HepG2 (cell line): Measurements from ENCODE around the gene IL11RA. TPM values are rescaled to one million over a fixed set of nuclear protein-coding genes. Genes with fewer than 3 reads are reported as not detected.

Experiments
- ATAC-seq: fragments of 200-7000 bp; cut with Tn5 transposase; 3 replicates; pipeline ENCODE4 v1.9.1; 2020; ENCODE audit warnings: mild to moderate bottlenecking, moderate library complexity
- BruUV-seq: library from RNA; stranded (reverse); fragments of 400-500 nt; replicated peaks from 2 replicates; lab custom pipeline; 2021; lab: Mats Ljungman, UMichigan
- CTCF ChIA-PET: fragments of 300-600 bp; formaldehyde crosslinking; extraction: SDS; loops from one replicate; lab custom pipeline; 2021; ENCODE audit warnings: low total read pairs, inconsistent platforms, low intra/inter-chr PET ratio; lab: Yijun Ruan, JAX
- POLR2A ChIA-PET: fragments of 350-600 bp; sonication (Branson Sonifier 250); formaldehyde crosslinking; loops from one replicate; lab custom pipeline; 2020; ENCODE audit warnings: antibody characterized with exemption, inconsistent platforms; lab: Yijun Ruan, JAX
- DNase-seq: peaks from one replicate; pipeline ENCODE4 v3.0.0-alpha.2; 2015; ENCODE audit warnings: low spot score
- FAIRE-seq: peaks from 3 replicates; lab custom pipeline; 2011; peaks lifted over from hg19 to GRCh38; lab: Jason Lieb, UNC
- H2AFZ ChIP-seq: one replicate; pipeline ENCODE4 v1.6.1; 2011; ENCODE audit warnings: low read length, inconsistent platforms
- H3K27ac ChIP-seq: fragments of 300-600 bp; 3 replicates; pipeline ENCODE4 v1.8.0; 2011; ENCODE audit warnings: mixed run types, mild to moderate bottlenecking, mixed read lengths, low read length, inconsistent platforms; ENCODE audit not compliant: insufficient read depth; ENCODE audit errors: extremely low read length
- H3K27me3 ChIP-seq, 2 experiments: fragments of 200-600 bp in 1 of 2; 2 replicates in 1 of 2; 3 replicates in 1 of 2; pipeline versions ENCODE4 v1.6.0 to v1.8.0; 2011; ENCODE audit warnings: low read length in 2 of 2, mild to moderate bottlenecking in 2 of 2, moderate library complexity in 2 of 2, inconsistent platforms in 1 of 2; ENCODE audit not compliant: insufficient read depth in 2 of 2, control insufficient read depth in 1 of 2
- H3K36me3 ChIP-seq, 2 experiments: fragments of 200-600 bp in 1 of 2; replicated peaks in 1 of 2; 2 replicates in 1 of 2; 3 replicates in 1 of 2; pipeline versions ENCODE4 v1.5.1 to v1.8.0; 2011; ENCODE audit warnings: low read length in 2 of 2, inconsistent platforms in 1 of 2; ENCODE audit not compliant: insufficient read depth in 2 of 2, control insufficient read depth in 1 of 2
- H3K4me1 ChIP-seq: 2 replicates; pipeline ENCODE4 v1.5.1; 2012; ENCODE audit warnings: low read length, inconsistent platforms; ENCODE audit not compliant: insufficient read depth
- H3K4me2 ChIP-seq: 2 replicates; pipeline ENCODE4 v1.6.0; 2011; ENCODE audit warnings: low read depth, low read length, inconsistent platforms
- H3K4me3 ChIP-seq, 3 experiments: fragments of 200-600 bp in 1 of 3; sonication (generic), shearing (Covaris generic) in 1 of 3; replicated peaks in 1 of 3; 2 replicates each; pipeline ENCODE4 v1.5.1; 2011 to 2016; ENCODE audit warnings: low read length in 3 of 3, inconsistent platforms in 2 of 3, low read depth in 2 of 3, mild to moderate bottlenecking in 2 of 3, control low read depth in 1 of 3, mixed read lengths in 1 of 3; ENCODE audit not compliant: insufficient read depth in 1 of 3
- H3K79me2 ChIP-seq: one replicate; pipeline ENCODE4 v1.6.1; 2011; ENCODE audit warnings: low read length, inconsistent platforms; ENCODE audit not compliant: insufficient read depth
- H3K9ac ChIP-seq: 2 replicates; pipeline ENCODE4 v1.6.0; 2011; ENCODE audit warnings: mild to moderate bottlenecking, low read depth, low read length, inconsistent platforms; ENCODE audit not compliant: insufficient read depth
- H3K9me3 ChIP-seq: 2 replicates; pipeline ENCODE4 v1.5.1; 2012; ENCODE audit warnings: mild to moderate bottlenecking, low read length
- H4K20me1 ChIP-seq: 2 replicates; pipeline ENCODE4 v1.6.0; 2011; ENCODE audit warnings: inconsistent platforms, mild to moderate bottlenecking, low read length, moderate library complexity; ENCODE audit not compliant: insufficient read depth
- ATAD3A ChIP-seq: sonication (generic); formaldehyde crosslinking; IDR thresholded peaks from 2 replicates; pipeline ENCODE4 v1.4.0; 2020; ENCODE audit warnings: missing genetic modification reagents
- EZH2 ChIP-seq: conservative IDR thresholded peaks from 2 replicates; pipeline ENCODE4 v1.6.1; 2012; ENCODE audit warnings: mild to moderate bottlenecking, low read depth, low read length, moderate library complexity
- NFKB2 ChIP-seq: sonication (generic); formaldehyde crosslinking; IDR thresholded peaks from 2 replicates; pipeline ENCODE4 v1.4.0; 2020; ENCODE audit warnings: missing genetic modification reagents, borderline replicate concordance
- YEATS2 ChIP-seq: sonication (generic); formaldehyde crosslinking; IDR thresholded peaks from 2 replicates; pipeline ENCODE4 v1.4.0; 2020; ENCODE audit warnings: missing genetic modification reagents, borderline replicate concordance
- ZNF17 ChIP-seq: sonication (generic); formaldehyde crosslinking; IDR thresholded peaks from 2 replicates; pipeline ENCODE4 v1.5.0; 2020; ENCODE audit warnings: mild to moderate bottlenecking, missing genetic modification reagents
- ZNF292 ChIP-seq: sonication (generic); formaldehyde crosslinking; IDR thresholded peaks from 2 replicates; pipeline ENCODE4 v1.8.1; 2022; ENCODE audit warnings: mild to moderate bottlenecking, low read depth, missing genetic modification reagents, borderline replicate concordance
- ZNF543 ChIP-seq: sonication (generic); formaldehyde crosslinking; IDR thresholded peaks from 2 replicates; pipeline ENCODE4 v1.4.0; 2020; ENCODE audit warnings: mild to moderate bottlenecking, missing genetic modification reagents
- ZNF550 ChIP-seq: sonication (generic); formaldehyde crosslinking; IDR thresholded peaks from 2 replicates; pipeline ENCODE4 v1.4.0; 2020; ENCODE audit warnings: mild to moderate bottlenecking, missing genetic modification reagents, borderline replicate concordance
- ZNF879 ChIP-seq: sonication (generic); formaldehyde crosslinking; IDR thresholded peaks from 2 replicates; pipeline ENCODE4 v1.8.1; 2023; ENCODE audit warnings: missing genetic modification reagents
- WGBS: methylation state at CpG from one replicate; pipeline ENCODE4 v1.1.6; 2017; ENCODE audit warnings: low lambda C conversion rate; 5-methylcytosine and 5-hydroxymethylcytosine counted together
- in situ Hi-C: cut with HindIII; loops from 2 replicates; pipeline ENCODE4 v1.10.0; 2017; ENCODE audit warnings: low pct_unique_long_range_greater_than_20kb; ENCODE audit not compliant: extremely low pct_ligation_motif_present
- intact Hi-C: fragments of 100-400 bp; cut with micrococcal nuclease; formaldehyde crosslinking; loops from one replicate; pipeline ENCODE4 v1.10.0; 2022; ENCODE audit not compliant: unreplicated experiment
- polyA plus RNA-seq, 8 experiments: library from polyadenylated mRNA; depleted of rRNA in 3 of 8; stranded (reverse) in 7 of 8; unstranded in 1 of 8; fragments of >200 nt; fragmentation: Illumina TruSeq in 4 of 8; extraction: Trizol in 4 of 8; gene quantifications; 2 replicates each; pipeline versions ENCODE4 v1.2.1 to v1.2.3, GENCODE V29; 2011 to 2016; ENCODE audit warnings: low read depth in 4 of 8, missing spikeins in 1 of 8, mixed read lengths in 1 of 8; ENCODE audit not compliant: insufficient read depth in 1 of 8
- total RNA-seq, 5 experiments: library from RNA; depleted of rRNA; stranded (reverse); fragments of >200 nt; fragmentation: Illumina TruSeq; extraction: Trizol; gene quantifications; 2 replicates each; pipeline ENCODE4 v1.2.3, GENCODE V29; 2016; ENCODE audit warnings: low read depth in 1 of 5
- TF ChIP-seq, protein P1 (sequence below): sonication (generic); formaldehyde crosslinking; IDR thresholded peaks from 2 replicates; pipeline ENCODE4 v1.5.1; 2020; ENCODE audit warnings: missing genetic modification reagents, mild to moderate bottlenecking, borderline replicate concordance
- TF ChIP-seq, protein P2 (sequence below): sonication (generic); formaldehyde crosslinking; IDR thresholded peaks from 2 replicates; pipeline ENCODE4 v1.9.0; 2021; ENCODE audit warnings: mild to moderate bottlenecking, missing genetic modification reagents
- TF ChIP-seq, protein P3 (sequence below): sonication (generic); formaldehyde crosslinking; IDR thresholded peaks from 2 replicates; pipeline ENCODE4 v1.4.0; 2020; ENCODE audit warnings: mild to moderate bottlenecking, missing genetic modification reagents

Gene IL11RA
- total and polyA plus RNA-seq, 2 of the 13 experiments (the other 11 are each of a cell fraction or from before 2014, with no cell fraction given) = 2.0 to 4.2 TPM

DNA sequence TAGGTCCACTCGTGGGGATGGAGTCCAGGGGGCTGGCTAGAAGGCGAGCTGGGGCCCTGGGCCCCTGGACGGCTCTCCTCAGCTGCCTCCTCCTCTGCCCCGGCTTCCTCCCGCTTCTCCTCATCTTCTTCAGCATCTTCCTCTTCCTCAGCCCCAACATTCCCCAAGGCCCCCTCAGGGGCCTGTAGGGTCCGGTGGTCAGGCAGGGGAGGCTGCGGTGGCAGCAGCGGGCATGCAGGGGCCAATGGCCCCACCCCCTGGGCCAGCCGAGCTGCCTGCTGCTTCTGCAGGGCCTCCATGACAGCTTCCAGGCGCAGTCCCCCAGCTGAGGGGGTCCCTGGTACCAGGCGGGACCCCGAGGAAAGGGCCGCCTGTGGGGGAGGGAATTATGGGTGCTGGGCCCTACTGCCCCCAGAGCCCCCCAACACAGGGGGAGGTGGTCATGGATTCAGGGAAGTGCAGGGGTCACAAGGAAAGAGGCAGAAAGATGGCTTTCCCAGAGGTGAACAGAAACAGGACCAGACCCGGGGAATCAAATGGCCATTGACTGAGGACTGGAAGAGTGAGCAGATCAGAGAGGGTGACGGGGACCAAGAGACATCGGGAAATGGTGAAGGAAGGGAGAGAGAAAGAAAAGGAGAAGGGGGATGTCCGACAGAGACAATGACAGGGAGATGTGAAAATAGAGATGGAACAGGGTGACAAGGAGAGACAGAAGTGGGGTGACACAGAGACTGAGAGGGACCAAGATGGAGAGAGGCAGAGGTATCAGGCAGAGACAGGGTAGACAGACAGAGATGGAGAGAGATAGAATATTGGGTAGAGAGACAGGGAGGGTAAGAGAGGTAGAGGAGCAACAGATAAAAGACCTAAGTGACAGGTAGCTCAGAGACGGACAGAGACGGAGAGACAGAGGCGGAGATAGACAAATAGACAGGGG, 24.0 kb upstream of the IL11RA start:
- H3K36me3 ChIP-seq = no peaks in the 10 kb centered on the region
- H3K9ac ChIP-seq = no peak overlapping the region
- H2AFZ ChIP-seq = no peak overlapping the region
- BruUV-seq = no TSS peak
- H3K79me2 ChIP-seq = no peaks in the 10 kb centered on the region
- peak overlapping the region; percentile 72 for H3K4me2 ChIP-seq
- H3K9me3 ChIP-seq = no peaks in the 10 kb centered on the region
- FAIRE-seq (no peak), ATAC-seq (no peak), DNase-seq (no peak)
- peaks cover 35% of the 10 kb centered on the region for H3K4me1 ChIP-seq
- H4K20me1 ChIP-seq = no peaks in the 10 kb centered on the region
- 44% methylated on average over 20 of the region's 20 CpGs for WGBS
- ChIA-PET POLR2A (no interaction called here), CTCF (no interaction called here)
- peak overlapping the region; percentile 36 to 73 (median 40) for H3K4me3 ChIP-seq
- peaks cover 4 to 20% of the 10 kb centered on the region in 2 experiments; a peak in 3 of 5 replicates for H3K27me3 ChIP-seq
- no peak overlapping the region for H3K27ac ChIP-seq
- TF ChIP-seq ZNF17 = no peak
- TF ChIP-seq, protein P1, sequence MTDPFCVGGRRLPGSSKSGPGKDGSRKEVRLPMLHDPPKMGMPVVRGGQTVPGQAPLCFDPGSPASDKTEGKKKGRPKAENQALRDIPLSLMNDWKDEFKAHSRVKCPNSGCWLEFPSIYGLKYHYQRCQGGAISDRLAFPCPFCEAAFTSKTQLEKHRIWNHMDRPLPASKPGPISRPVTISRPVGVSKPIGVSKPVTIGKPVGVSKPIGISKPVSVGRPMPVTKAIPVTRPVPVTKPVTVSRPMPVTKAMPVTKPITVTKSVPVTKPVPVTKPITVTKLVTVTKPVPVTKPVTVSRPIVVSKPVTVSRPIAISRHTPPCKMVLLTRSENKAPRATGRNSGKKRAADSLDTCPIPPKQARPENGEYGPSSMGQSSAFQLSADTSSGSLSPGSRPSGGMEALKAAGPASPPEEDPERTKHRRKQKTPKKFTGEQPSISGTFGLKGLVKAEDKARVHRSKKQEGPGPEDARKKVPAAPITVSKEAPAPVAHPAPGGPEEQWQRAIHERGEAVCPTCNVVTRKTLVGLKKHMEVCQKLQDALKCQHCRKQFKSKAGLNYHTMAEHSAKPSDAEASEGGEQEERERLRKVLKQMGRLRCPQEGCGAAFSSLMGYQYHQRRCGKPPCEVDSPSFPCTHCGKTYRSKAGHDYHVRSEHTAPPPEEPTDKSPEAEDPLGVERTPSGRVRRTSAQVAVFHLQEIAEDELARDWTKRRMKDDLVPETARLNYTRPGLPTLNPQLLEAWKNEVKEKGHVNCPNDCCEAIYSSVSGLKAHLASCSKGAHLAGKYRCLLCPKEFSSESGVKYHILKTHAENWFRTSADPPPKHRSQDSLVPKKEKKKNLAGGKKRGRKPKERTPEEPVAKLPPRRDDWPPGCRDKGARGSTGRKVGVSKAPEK (CRISPR knock-in tag) = no peak
- TF ChIP-seq YEATS2 (CRISPR knock-in tag) = no peak
- TF ChIP-seq, protein P2, sequence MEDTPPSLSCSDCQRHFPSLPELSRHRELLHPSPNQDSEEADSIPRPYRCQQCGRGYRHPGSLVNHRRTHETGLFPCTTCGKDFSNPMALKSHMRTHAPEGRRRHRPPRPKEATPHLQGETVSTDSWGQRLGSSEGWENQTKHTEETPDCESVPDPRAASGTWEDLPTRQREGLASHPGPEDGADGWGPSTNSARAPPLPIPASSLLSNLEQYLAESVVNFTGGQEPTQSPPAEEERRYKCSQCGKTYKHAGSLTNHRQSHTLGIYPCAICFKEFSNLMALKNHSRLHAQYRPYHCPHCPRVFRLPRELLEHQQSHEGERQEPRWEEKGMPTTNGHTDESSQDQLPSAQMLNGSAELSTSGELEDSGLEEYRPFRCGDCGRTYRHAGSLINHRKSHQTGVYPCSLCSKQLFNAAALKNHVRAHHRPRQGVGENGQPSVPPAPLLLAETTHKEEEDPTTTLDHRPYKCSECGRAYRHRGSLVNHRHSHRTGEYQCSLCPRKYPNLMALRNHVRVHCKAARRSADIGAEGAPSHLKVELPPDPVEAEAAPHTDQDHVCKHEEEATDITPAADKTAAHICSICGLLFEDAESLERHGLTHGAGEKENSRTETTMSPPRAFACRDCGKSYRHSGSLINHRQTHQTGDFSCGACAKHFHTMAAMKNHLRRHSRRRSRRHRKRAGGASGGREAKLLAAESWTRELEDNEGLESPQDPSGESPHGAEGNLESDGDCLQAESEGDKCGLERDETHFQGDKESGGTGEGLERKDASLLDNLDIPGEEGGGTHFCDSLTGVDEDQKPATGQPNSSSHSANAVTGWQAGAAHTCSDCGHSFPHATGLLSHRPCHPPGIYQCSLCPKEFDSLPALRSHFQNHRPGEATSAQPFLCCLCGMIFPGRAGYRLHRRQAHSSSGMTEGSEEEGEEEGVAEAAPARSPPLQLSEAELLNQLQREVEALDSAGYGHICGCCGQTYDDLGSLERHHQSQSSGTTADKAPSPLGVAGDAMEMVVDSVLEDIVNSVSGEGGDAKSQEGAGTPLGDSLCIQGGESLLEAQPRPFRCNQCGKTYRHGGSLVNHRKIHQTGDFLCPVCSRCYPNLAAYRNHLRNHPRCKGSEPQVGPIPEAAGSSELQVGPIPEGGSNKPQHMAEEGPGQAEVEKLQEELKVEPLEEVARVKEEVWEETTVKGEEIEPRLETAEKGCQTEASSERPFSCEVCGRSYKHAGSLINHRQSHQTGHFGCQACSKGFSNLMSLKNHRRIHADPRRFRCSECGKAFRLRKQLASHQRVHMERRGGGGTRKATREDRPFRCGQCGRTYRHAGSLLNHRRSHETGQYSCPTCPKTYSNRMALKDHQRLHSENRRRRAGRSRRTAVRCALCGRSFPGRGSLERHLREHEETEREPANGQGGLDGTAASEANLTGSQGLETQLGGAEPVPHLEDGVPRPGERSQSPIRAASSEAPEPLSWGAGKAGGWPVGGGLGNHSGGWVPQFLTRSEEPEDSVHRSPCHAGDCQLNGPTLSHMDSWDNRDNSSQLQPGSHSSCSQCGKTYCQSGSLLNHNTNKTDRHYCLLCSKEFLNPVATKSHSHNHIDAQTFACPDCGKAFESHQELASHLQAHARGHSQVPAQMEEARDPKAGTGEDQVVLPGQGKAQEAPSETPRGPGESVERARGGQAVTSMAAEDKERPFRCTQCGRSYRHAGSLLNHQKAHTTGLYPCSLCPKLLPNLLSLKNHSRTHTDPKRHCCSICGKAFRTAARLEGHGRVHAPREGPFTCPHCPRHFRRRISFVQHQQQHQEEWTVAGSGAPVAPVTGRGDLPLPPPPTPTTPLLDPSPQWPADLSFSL (CRISPR knock-in tag) = no peak
- no peak for TF ChIP-seq ZNF292
- no peak for TF ChIP-seq ATAD3A (CRISPR knock-in tag)
- TF ChIP-seq NFKB2 (CRISPR knock-in tag) = no peak
- no peak for TF ChIP-seq ZNF543
- no peak for TF ChIP-seq ZNF550 (CRISPR knock-in tag)
- TF ChIP-seq, protein P3, sequence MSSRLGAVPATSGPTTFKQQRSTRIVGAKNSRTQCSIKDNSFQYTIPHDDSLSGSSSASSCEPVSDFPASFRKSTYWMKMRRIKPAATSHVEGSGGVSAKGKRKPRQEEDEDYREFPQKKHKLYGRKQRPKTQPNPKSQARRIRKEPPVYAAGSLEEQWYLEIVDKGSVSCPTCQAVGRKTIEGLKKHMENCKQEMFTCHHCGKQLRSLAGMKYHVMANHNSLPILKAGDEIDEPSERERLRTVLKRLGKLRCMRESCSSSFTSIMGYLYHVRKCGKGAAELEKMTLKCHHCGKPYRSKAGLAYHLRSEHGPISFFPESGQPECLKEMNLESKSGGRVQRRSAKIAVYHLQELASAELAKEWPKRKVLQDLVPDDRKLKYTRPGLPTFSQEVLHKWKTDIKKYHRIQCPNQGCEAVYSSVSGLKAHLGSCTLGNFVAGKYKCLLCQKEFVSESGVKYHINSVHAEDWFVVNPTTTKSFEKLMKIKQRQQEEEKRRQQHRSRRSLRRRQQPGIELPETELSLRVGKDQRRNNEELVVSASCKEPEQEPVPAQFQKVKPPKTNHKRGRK = 0 out of 2 replicates have a peak, but pooled peaks have one; percentile 40
- TF ChIP-seq ZNF879 (CRISPR knock-in tag) = no peak
- TF ChIP-seq EZH2 = 0 out of 2 replicates have a peak, but pooled peaks have one; percentile 53
- in situ Hi-C loops = no loop called here
- intact Hi-C loops = no loop called here
